Activated T-helper 2 cell treated with anti-CD3 and anti-CD28 coated beads, Interferon-gamma antibody, Interleukin-2, Interleukin-4, amounts not matched to agents 10 μg/mL and 5 μg/mL and 100 μg/mL, durations not matched to agents 14 hours and 24 hours and 36 hours (primary cell): ENCODE measurements around the gene GHRL. TPM values are rescaled to one million over a fixed set of nuclear protein-coding genes. Genes with fewer than 3 reads are reported as not detected.
A peak's percentile ranks its signal among the peaks of the same experiment; 100 is the strongest.
"Not testable (repeated sequence)": the region's sequence is repeated elsewhere in the genome, so short reads cannot be mapped to it uniquely, and the experiment has no call there.

Experiments used
- DNase-seq: peaks from one replicate; pipeline ENCODE4 v3.0.0; 2021; ENCODE audit warnings: low spot score
- H3K27ac Mint-ChIP-seq: one replicate; pipeline ENCODE4 v1.8.0; 2021; ENCODE audit warnings: mixed read lengths
- H3K27me3 Mint-ChIP-seq: one replicate; pipeline ENCODE4 v1.8.0; 2021; ENCODE audit warnings: low read depth, mixed read lengths
- H3K36me3 Mint-ChIP-seq: one replicate; pipeline ENCODE4 v1.8.0; 2021; ENCODE audit warnings: low read depth, mixed read lengths
- H3K4me1 Mint-ChIP-seq: one replicate; pipeline ENCODE4 v1.8.0; 2021; ENCODE audit warnings: low read depth, mixed read lengths
- H3K4me3 Mint-ChIP-seq: one replicate; pipeline ENCODE4 v1.8.0; 2021; ENCODE audit warnings: low read depth, mild to moderate bottlenecking, moderate library complexity, mixed read lengths
- H3K9me3 Mint-ChIP-seq: one replicate; pipeline ENCODE4 v1.8.0; 2021; ENCODE audit warnings: mixed read lengths
- intact Hi-C: fragments of 100-400 bp; cut with micrococcal nuclease; formaldehyde crosslinking; loops from one replicate; pipeline ENCODE4 v1.15.1; 2023
- total RNA-seq: library from RNA; stranded (reverse); gene quantifications from 2 replicates; pipeline ENCODE4 v1.2.3, GENCODE V29; 2022

GHRL gene
- total RNA-seq, 1 donor from 2014 or later = 0.98 TPM

- no peak for DNase-seq
- Mint-ChIP-seq H3K4me1 (no peaks in the 10 kb centered on the region), H3K27me3 (no peaks in the 10 kb centered on the region), H3K4me3 (no peak overlapping the region), H3K36me3 (peaks cover 88% of the 10 kb centered on the region), H3K27ac (no peak overlapping the region), H3K9me3 (no peaks in the 10 kb centered on the region)
- intact Hi-C loops = no loop called here
Measured at GRCh38 chr3:10305331-10305902, 12.7 kb upstream of the GHRL start.

GRCh38 chr3:10304905-10305304 is 12.2 kb upstream of the GHRL start:
- intact Hi-C loops = no loop called here
- Mint-ChIP-seq H3K27ac (peak overlapping the region; percentile 42), H3K9me3 (no peaks in the 10 kb centered on the region), H3K4me1 (peaks cover under 1% of the 10 kb centered on the region), H3K27me3 (no peaks in the 10 kb centered on the region), H3K36me3 (peaks cover 86% of the 10 kb centered on the region), H3K4me3 (no peak overlapping the region)
- no peak for DNase-seq

- peaks cover 8% of the 10 kb centered on the region for H3K4me1 Mint-ChIP-seq
- no peak overlapping the region for H3K27ac Mint-ChIP-seq
- no peak for DNase-seq
- H3K4me3 Mint-ChIP-seq = no peak overlapping the region
- H3K36me3 Mint-ChIP-seq = peaks cover 89% of the 10 kb centered on the region
- intact Hi-C loops = no loop called here
- H3K9me3 Mint-ChIP-seq = no peaks in the 10 kb centered on the region
- H3K27me3 Mint-ChIP-seq = no peaks in the 10 kb centered on the region
Measured at GRCh38 chr3:10303785-10304184, 11.0 kb upstream of the GHRL start.

GRCh38 chr3:10303105-10303504 is 10.4 kb upstream of the GHRL start:
- Mint-ChIP-seq H3K4me3 (no peak overlapping the region), H3K9me3 (no peaks in the 10 kb centered on the region), H3K27ac (no peak overlapping the region), H3K27me3 (no peaks in the 10 kb centered on the region), H3K4me1 (peaks cover 8% of the 10 kb centered on the region), H3K36me3 (peaks cover 88% of the 10 kb centered on the region)
- no peak for DNase-seq
- intact Hi-C loops = no loop called here

GRCh38 chr3:10300087-10300486 is 7.3 kb upstream of the GHRL start:
- Mint-ChIP-seq H3K9me3 (no peaks in the 10 kb centered on the region), H3K4me3 (no peak overlapping the region), H3K27ac (peak overlapping the region; percentile 62), H3K4me1 (peaks cover 8% of the 10 kb centered on the region), H3K36me3 (peaks cover 78% of the 10 kb centered on the region), H3K27me3 (no peaks in the 10 kb centered on the region)
- intact Hi-C loops = no loop called here
- DNase-seq = no peak

GRCh38 chr3:10299679-10300078 is 6.9 kb upstream of the GHRL start:
- intact Hi-C loops = no loop called here
- Mint-ChIP-seq H3K4me1 (peaks cover 8% of the 10 kb centered on the region), H3K27me3 (no peaks in the 10 kb centered on the region), H3K4me3 (no peak overlapping the region), H3K36me3 (peaks cover 78% of the 10 kb centered on the region), H3K27ac (peak overlapping the region; percentile 62), H3K9me3 (no peaks in the 10 kb centered on the region)
- DNase-seq = no peak

- intact Hi-C loops = no loop called here
- Mint-ChIP-seq H3K36me3 (peaks cover 80% of the 10 kb centered on the region), H3K27me3 (no peaks in the 10 kb centered on the region), H3K4me3 (no peak overlapping the region), H3K9me3 (no peaks in the 10 kb centered on the region), H3K4me1 (peaks cover 8% of the 10 kb centered on the region), H3K27ac (peak overlapping the region; percentile 62)
- no peak for DNase-seq
Measured at GRCh38 chr3:10299175-10299574, 6.4 kb upstream of the GHRL start.

- intact Hi-C loops, H3K4me3 Mint-ChIP-seq, H3K27ac Mint-ChIP-seq, H3K27me3 Mint-ChIP-seq, H3K4me1 Mint-ChIP-seq, H3K9me3 Mint-ChIP-seq, DNase-seq: not testable (repeated sequence)
- peaks cover 74% of the 10 kb centered on the region for H3K36me3 Mint-ChIP-seq
Measured at GRCh38 chr3:10298064-10298463, 5.3 kb upstream of the GHRL start.

GRCh38 chr3:10294030-10294586 is 1.4 kb upstream of the GHRL start:
- Mint-ChIP-seq H3K4me3 (no peak overlapping the region), H3K27ac (peak overlapping the region; percentile 26), H3K9me3 (no peaks in the 10 kb centered on the region), H3K36me3 (peaks cover 63% of the 10 kb centered on the region), H3K27me3 (no peaks in the 10 kb centered on the region), H3K4me1 (peaks cover 13% of the 10 kb centered on the region)
- intact Hi-C loops = no loop called here
- DNase-seq = no peak

- no peak for DNase-seq
- peaks cover 71% of the 10 kb centered on the region for H3K36me3 Mint-ChIP-seq
- no peaks in the 10 kb centered on the region for H3K9me3 Mint-ChIP-seq
- peaks cover 13% of the 10 kb centered on the region for H3K4me1 Mint-ChIP-seq
- peak overlapping the region; percentile 61 for H3K27ac Mint-ChIP-seq
- intact Hi-C loops = no loop called here
- H3K4me3 Mint-ChIP-seq = no peak overlapping the region
- no peaks in the 10 kb centered on the region for H3K27me3 Mint-ChIP-seq
Measured at GRCh38 chr3:10291641-10292040, 1.1 kb downstream of the GHRL start.

GRCh38 chr3:10290481-10291176 is 2.1 kb downstream of the GHRL start:
- Mint-ChIP-seq H3K27me3 (no peaks in the 10 kb centered on the region), H3K27ac (no peak overlapping the region), H3K9me3 (no peaks in the 10 kb centered on the region), H3K4me1 (peaks cover 17% of the 10 kb centered on the region), H3K4me3 (no peak overlapping the region), H3K36me3 (peaks cover 72% of the 10 kb centered on the region)
- no peak for DNase-seq
- intact Hi-C loops = no loop called here

- Mint-ChIP-seq H3K4me1 (peaks cover 23% of the 10 kb centered on the region), H3K4me3 (no peak overlapping the region), H3K9me3 (no peaks in the 10 kb centered on the region), H3K27ac (no peak overlapping the region), H3K27me3 (no peaks in the 10 kb centered on the region), H3K36me3 (peaks cover 73% of the 10 kb centered on the region)
- DNase-seq = no peak
- intact Hi-C loops = loop anchor here (10.0 kb wide), 1 partner anchor 355 kb away; the partner anchor contains the start of gene CRELD1
Measured at GRCh38 chr3:10289787-10290355, 2.9 kb downstream of the GHRL start.

GRCh38 chr3:10289077-10289476 is 3.7 kb downstream of the GHRL start:
- intact Hi-C loops = loop anchor here (10.0 kb wide), 1 partner anchor 354 kb away; the partner anchor contains the start of gene CRELD1
- H3K36me3 Mint-ChIP-seq = peaks cover 71% of the 10 kb centered on the region
- H3K4me3 Mint-ChIP-seq = no peak overlapping the region
- H3K27ac Mint-ChIP-seq = no peak overlapping the region
- H3K27me3 Mint-ChIP-seq = no peaks in the 10 kb centered on the region
- DNase-seq = no peak
- peaks cover 31% of the 10 kb centered on the region for H3K4me1 Mint-ChIP-seq
- no peaks in the 10 kb centered on the region for H3K9me3 Mint-ChIP-seq
